ENCODE results near the gene KIAA0319L.

DNA sequence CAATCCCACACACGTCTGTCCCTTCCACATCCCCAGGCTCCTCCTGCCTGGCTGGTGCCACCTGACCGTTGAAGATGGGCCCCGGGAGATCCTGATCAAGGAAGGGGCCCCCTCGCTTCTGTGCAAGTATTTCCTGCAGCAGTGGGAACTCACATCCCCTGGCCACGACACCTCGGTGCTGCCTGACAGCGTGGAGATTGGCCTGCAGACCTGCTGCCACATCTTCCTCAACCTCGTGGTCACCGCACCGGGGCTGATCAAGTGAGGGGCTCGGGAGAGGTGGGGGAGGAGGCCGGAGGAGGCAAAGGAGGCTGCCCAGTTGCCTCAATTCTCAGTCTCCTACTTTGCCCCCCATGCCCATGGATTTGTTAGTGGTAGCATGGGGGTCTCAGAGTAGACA is 6.0 kb upstream of the KIAA0319L start:
- TF ChIP-seq POLR2A (IDR thresholded peaks at IDR 0.05), result no peak
- TF ChIP-seq, protein P1, sequence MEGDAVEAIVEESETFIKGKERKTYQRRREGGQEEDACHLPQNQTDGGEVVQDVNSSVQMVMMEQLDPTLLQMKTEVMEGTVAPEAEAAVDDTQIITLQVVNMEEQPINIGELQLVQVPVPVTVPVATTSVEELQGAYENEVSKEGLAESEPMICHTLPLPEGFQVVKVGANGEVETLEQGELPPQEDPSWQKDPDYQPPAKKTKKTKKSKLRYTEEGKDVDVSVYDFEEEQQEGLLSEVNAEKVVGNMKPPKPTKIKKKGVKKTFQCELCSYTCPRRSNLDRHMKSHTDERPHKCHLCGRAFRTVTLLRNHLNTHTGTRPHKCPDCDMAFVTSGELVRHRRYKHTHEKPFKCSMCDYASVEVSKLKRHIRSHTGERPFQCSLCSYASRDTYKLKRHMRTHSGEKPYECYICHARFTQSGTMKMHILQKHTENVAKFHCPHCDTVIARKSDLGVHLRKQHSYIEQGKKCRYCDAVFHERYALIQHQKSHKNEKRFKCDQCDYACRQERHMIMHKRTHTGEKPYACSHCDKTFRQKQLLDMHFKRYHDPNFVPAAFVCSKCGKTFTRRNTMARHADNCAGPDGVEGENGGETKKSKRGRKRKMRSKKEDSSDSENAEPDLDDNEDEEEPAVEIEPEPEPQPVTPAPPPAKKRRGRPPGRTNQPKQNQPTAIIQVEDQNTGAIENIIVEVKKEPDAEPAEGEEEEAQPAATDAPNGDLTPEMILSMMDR (IDR thresholded peaks at IDR 0.05), result no peak
